GM12801 (cell line): Measurements from ENCODE around the gene TMEM132D.

ENCODE experiments used
- CTCF ChIP-seq: IDR thresholded peaks from one replicate; pipeline ENCODE4 v1.5.1; 2011; ENCODE audit warnings: control low read depth; ENCODE audit not compliant: insufficient read length; ENCODE audit errors: extremely low read depth

The TMEM132D gene

GRCh38 chr12:129339336-129339735 lies 564.5 kb downstream of the TMEM132D start:
- TF ChIP-seq CTCF: no peak

GRCh38 chr12:129337413-129337812 lies 566.4 kb downstream of the TMEM132D start:
- no peak for TF ChIP-seq CTCF

DNA sequence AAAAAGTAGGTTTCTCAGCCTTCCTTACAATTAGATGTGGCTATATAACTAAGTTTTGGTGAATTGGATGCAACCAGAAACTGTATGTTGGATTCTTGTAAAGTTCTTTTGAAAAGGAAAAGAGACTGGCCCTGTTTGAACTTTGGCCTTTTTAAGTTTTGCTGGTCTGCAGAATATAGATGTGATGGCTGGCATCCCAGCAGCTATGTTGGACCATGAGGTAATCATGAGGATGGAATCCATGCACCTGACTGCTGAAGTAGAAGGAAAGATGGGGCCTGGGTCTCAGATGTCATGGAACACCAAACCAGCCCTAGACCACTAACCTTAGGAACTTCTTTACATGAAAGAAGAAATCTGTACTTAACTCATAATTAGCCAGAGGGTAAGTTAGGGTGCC lies 568.1 kb downstream of the TMEM132D start:
- no peak for TF ChIP-seq CTCF

GRCh38 chr12:129332286-129332685 lies 571.5 kb downstream of the TMEM132D start:
- no peak for TF ChIP-seq CTCF

GRCh38 chr12:129331356-129332085 lies 572.3 kb downstream of the TMEM132D start:
- no peak for TF ChIP-seq CTCF

DNA sequence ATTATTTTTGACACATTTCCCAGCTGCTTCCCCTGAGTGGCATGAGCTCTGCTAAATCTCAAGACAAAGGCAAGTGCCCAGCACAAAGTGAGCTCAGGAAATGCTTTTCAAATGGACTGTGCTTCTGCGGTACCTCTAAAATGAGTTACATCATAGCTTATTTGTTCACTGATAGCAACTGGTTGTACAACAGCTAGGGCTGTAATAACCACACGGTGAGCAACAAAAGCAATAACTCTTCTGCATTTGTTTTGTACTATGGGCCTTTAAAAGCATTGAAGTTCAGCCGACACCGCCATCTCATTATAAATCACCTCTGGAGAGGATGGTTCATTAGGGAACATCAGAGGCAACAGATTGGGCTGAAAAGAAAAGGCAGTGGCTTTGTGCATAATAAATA lies 575.6 kb downstream of the TMEM132D start:
- no peak for TF ChIP-seq CTCF

DNA sequence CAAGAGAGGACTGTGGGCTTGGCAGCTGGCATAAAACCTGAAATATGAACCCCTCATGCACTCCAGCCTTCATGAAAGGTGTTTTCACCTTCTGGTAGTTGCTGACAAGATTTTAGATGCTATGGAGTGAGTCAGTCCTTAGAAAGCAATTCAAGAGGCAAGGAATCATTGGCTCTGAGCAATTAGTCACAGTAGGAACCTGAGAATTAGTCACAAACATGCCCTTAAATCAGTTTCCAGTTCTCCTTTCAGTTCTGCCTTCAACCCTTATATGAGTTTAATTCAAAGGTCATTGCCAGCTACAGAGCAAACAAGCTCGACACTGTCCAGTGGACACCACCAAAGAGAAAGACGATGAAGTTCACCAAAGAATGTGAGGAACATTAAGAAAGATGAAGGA lies 578.3 kb downstream of the TMEM132D start:
- no peak for TF ChIP-seq CTCF
